Karpas-422 (cell line): ENCODE data around the gene GPM6B. TPM values are rescaled to one million over a fixed set of nuclear protein-coding genes. Genes with fewer than 3 reads are reported as not detected.

Experiments used
- DNase-seq: peaks from one replicate; pipeline ENCODE4 v3.0.0-alpha.2; 2015
- H2AFZ ChIP-seq: fragments of 200-600 bp; sonication (generic); 2 replicates; pipeline ENCODE4 v1.6.1; 2014; ENCODE audit warnings: antibody characterized with exemption, low read length, mixed read lengths
- H3K27ac ChIP-seq: fragments of 200-600 bp; sonication (generic); 2 replicates; pipeline ENCODE4 v1.5.1; 2014; ENCODE audit warnings: mild to moderate bottlenecking, low read length, moderate library complexity
- H3K27me3 ChIP-seq: fragments of 200-600 bp; sonication (generic); 2 replicates; pipeline ENCODE4 v1.6.1; 2014; ENCODE audit warnings: low read length, mixed read lengths
- H3K36me3 ChIP-seq: fragments of 200-600 bp; sonication (generic); 2 replicates; pipeline ENCODE4 v1.6.1; 2014; ENCODE audit warnings: low read length, mixed read lengths; ENCODE audit not compliant: insufficient read depth
- H3K4me1 ChIP-seq: fragments of 200-600 bp; sonication (generic); 2 replicates; pipeline ENCODE4 v1.6.1; 2014; ENCODE audit warnings: mild to moderate bottlenecking, low read length, mixed read lengths
- H3K4me2 ChIP-seq: fragments of 200-600 bp; sonication (generic); 2 replicates; pipeline ENCODE4 v1.6.1; 2014; ENCODE audit warnings: low read length, low read depth, mild to moderate bottlenecking; ENCODE audit not compliant: poor library complexity, severe bottlenecking
- H3K4me3 ChIP-seq: fragments of 200-600 bp; sonication (generic); 2 replicates; pipeline ENCODE4 v1.5.1; 2014; ENCODE audit warnings: mild to moderate bottlenecking, antibody characterized with exemption, low read length, mixed read lengths
- H3K79me2 ChIP-seq: fragments of 200-600 bp; sonication (generic); 2 replicates; pipeline ENCODE4 v1.6.1; 2014; ENCODE audit warnings: mild to moderate bottlenecking, low read length, mixed read lengths
- H3K9ac ChIP-seq: fragments of 200-600 bp; sonication (generic); 2 replicates; pipeline ENCODE4 v1.6.0; 2014; ENCODE audit warnings: low read length
- H3K9me2 ChIP-seq: fragments of 200-600 bp; sonication (generic), shearing (Covaris generic); replicated peaks from 2 replicates; pipeline ENCODE4 v1.6.0; 2014; ENCODE audit warnings: mild to moderate bottlenecking, low read length, moderate library complexity; ENCODE audit not compliant: insufficient read depth
- H3K9me3 ChIP-seq: fragments of 300-700, 200-600 bp; sonication (generic); 2 replicates; pipeline ENCODE4 v1.6.1; 2014; ENCODE audit warnings: low read length, mixed read lengths
- H4K20me1 ChIP-seq: fragments of 200-600 bp; sonication (generic); 2 replicates; pipeline ENCODE4 v1.6.1; 2014; ENCODE audit warnings: mild to moderate bottlenecking, antibody characterized with exemption, low read length, low read depth; ENCODE audit not compliant: insufficient read depth
- total RNA-seq: library from RNA; depleted of rRNA; stranded (reverse); fragments of >200 nt; shearing (Covaris generic); gene quantifications from 2 replicates; pipeline ENCODE4 v1.2.3, GENCODE V29; 2014; ENCODE audit warnings: low replicate concordance

GPM6B gene
- total RNA-seq, 1 experiment from 2014 or later, result not detected

DNA sequence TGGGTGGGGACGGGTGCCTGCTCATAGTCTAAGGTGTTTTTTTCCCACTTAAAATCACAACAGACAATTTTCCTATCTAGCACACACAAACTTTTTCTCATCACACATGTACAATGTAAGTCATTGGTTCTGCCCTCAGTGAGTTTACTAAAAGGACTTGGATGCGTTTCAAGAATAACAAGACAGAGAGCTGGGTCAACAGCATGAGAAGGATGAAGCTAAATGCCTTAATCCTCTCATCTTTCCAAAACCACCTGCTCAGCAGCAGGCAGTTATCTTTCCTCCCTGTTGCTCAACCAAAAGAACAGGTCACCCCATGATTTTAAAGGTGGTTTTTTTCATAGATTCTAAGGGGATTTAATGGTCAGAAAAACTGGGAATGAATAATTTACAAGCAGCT is 42.2 kb downstream of the GPM6B start:
- H4K20me1 ChIP-seq, result no peaks in the 10 kb centered on the region
- no peaks in the 10 kb centered on the region for H3K9me2 ChIP-seq
- H3K27me3 ChIP-seq, result no peaks in the 10 kb centered on the region
- no peaks in the 10 kb centered on the region for H3K9me3 ChIP-seq
- H3K27ac ChIP-seq, result no peak overlapping the region
- no peaks in the 10 kb centered on the region for H3K79me2 ChIP-seq
- no peak overlapping the region for H3K4me2 ChIP-seq
- no peak overlapping the region for H2AFZ ChIP-seq
- peaks cover 54% of the 10 kb centered on the region; the same call in 1 of the 2 replicates for H3K36me3 ChIP-seq
- no peaks in the 10 kb centered on the region for H3K4me1 ChIP-seq
- DNase-seq, result no peak
- H3K9ac ChIP-seq, result no peak overlapping the region
- H3K4me3 ChIP-seq, result no peak overlapping the region

DNA sequence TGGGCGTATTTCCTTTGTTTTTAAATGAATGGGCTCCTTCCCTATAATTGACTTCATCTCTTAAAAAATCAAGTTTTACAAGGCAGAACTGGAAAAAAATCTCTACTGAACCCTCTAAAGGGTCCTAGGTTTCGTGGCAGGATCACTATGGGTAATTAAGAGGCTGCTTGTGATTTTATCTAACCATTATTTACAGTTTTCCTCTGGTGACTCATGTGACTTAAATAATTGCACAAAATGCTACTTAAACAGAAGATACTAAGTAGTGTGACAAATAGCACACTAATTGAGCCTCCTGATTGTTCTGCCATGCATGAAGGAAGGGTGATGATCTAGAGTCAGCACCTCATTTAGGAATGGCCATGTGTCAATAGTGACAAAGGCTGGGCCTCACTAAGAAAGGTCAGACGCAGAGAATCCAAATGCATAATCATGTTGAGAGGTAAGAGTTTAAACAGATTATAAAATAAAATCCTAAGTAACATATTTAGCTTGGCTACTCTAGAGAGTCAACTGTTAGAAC is 46.8 kb downstream of the GPM6B start:
- H3K27ac ChIP-seq, result no peak overlapping the region
- H3K36me3 ChIP-seq, result peaks cover 84% of the 10 kb centered on the region
- no peaks in the 10 kb centered on the region for H4K20me1 ChIP-seq
- no peaks in the 10 kb centered on the region for H3K27me3 ChIP-seq
- H3K4me3 ChIP-seq, result no peak overlapping the region
- DNase-seq, result no peak
- H3K9me3 ChIP-seq, result no peaks in the 10 kb centered on the region
- no peak overlapping the region for H2AFZ ChIP-seq
- H3K4me1 ChIP-seq, result no peaks in the 10 kb centered on the region
- H3K9ac ChIP-seq, result no peak overlapping the region
- H3K79me2 ChIP-seq, result no peaks in the 10 kb centered on the region
- no peaks in the 10 kb centered on the region for H3K9me2 ChIP-seq
- H3K4me2 ChIP-seq, result no peak overlapping the region

DNA sequence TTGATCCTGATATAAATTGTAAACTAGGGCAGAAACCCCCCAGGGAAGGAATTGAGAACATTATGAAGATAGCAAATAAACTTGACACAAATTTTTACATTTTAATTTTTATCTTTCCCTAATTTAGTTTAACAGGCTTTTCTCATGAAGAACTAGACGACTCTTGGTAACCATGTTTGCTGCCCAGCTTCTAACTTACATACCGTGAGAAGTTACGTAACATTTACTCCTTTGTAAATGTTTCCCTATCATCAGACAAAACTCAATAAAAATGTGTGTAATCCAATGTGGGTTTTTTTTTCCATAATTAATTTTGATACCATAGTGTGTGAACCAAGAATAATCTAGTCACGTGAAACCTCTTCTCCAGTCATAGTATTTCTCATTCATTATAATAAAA is 48.0 kb downstream of the GPM6B start:
- Histone ChIP-seq H3K79me2 (no peaks in the 10 kb centered on the region), H3K36me3 (peaks cover 82% of the 10 kb centered on the region), H3K27me3 (no peaks in the 10 kb centered on the region)

DNA sequence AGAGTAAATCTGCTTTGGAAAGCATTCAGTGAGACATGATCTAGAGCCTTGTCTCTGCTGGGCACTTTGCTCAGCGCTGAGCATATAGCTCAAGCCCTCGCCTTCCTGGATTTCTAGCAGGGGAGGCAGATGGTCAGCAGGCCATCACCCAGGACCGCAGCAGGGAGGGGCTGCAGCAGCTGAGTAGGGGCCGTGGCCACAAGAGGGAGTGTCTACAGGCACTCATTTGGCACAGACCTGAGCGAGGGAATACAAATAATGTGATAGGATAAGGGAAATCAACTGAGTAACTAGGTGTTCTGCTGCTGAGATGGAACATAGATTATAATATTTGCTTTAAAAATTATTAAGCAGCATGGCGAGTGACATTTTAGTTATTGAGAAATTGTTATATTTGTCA is 52.1 kb downstream of the GPM6B start:
- no peaks in the 10 kb centered on the region for H3K9me3 ChIP-seq
- H3K4me2 ChIP-seq, result no peak overlapping the region
- H4K20me1 ChIP-seq, result no peaks in the 10 kb centered on the region
- H3K9me2 ChIP-seq, result no peaks in the 10 kb centered on the region
- H3K4me3 ChIP-seq, result no peak overlapping the region
- H3K36me3 ChIP-seq, result peaks cover 79% of the 10 kb centered on the region
- DNase-seq, result no peak
- no peak overlapping the region for H3K27ac ChIP-seq
- no peak overlapping the region for H2AFZ ChIP-seq
- no peaks in the 10 kb centered on the region for H3K79me2 ChIP-seq
- peaks cover 19% of the 10 kb centered on the region for H3K4me1 ChIP-seq
- no peaks in the 10 kb centered on the region for H3K27me3 ChIP-seq
- H3K9ac ChIP-seq, result no peak overlapping the region

More for the DNA sequence above, 48.0 kb downstream of the GPM6B start:
- Histone ChIP-seq H3K4me3 (no peak overlapping the region), H3K9me3 (no peaks in the 10 kb centered on the region), H3K4me1 (no peaks in the 10 kb centered on the region), H2AFZ (no peak overlapping the region), H4K20me1 (no peaks in the 10 kb centered on the region), H3K9me2 (no peaks in the 10 kb centered on the region), H3K4me2 (no peak overlapping the region), H3K27ac (no peak overlapping the region), H3K9ac (no peak overlapping the region)
- no peak for DNase-seq

DNA sequence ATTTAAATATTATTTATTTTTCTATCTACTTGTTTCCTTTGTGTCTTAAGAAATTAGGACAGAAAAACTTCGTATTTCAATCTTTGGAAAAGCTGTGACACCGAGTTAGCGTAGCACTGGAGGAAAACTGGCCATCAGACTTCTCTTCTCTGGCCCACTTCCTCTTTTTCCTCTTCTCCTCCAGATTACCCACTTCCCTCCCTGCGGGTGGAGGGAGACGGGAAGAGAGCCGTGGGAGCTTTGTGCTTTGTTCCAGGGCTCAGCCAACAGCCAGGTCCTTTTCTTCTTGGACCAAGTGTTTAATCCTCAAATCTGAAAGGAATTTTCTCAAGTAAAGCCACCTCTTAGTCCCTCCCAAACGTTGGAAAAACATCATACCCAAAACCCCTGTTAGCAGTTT is 52.6 kb downstream of the GPM6B start:
- DNase-seq, result no peak
- H3K9ac ChIP-seq, result no peak overlapping the region
- H3K4me3 ChIP-seq, result no peak overlapping the region
- no peaks in the 10 kb centered on the region for H3K27me3 ChIP-seq
- no peaks in the 10 kb centered on the region for H4K20me1 ChIP-seq
- H3K9me2 ChIP-seq, result no peaks in the 10 kb centered on the region
- peaks cover 24% of the 10 kb centered on the region for H3K4me1 ChIP-seq
- H3K9me3 ChIP-seq, result no peaks in the 10 kb centered on the region
- H3K79me2 ChIP-seq, result no peaks in the 10 kb centered on the region
- H3K36me3 ChIP-seq, result peaks cover 80% of the 10 kb centered on the region
- H2AFZ ChIP-seq, result no peak overlapping the region
- H3K4me2 ChIP-seq, result no peak overlapping the region
- no peak overlapping the region for H3K27ac ChIP-seq

DNA sequence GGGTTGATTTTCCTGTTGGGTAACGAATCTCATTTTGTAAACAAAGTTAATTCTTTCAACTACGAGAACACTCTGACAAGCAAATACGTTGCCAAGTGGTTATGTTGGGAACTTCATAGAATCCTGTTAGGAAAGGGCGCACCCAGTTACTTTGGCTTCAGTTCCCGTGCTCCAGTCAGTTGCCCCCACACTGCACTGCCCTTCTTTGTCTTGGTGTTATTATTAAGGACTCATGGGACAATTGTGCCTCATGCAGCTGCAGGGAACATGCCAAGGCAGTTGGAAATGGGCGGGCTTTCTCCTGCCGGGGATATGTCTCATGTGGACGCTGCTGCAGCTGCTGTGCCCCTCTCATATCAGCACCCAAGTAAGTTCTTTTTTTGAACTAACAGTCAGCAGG is 53.4 kb downstream of the GPM6B start:
- no peaks in the 10 kb centered on the region for H3K9me2 ChIP-seq
- H2AFZ ChIP-seq, result no peak overlapping the region
- no peaks in the 10 kb centered on the region for H3K27me3 ChIP-seq
- H3K27ac ChIP-seq, result no peak overlapping the region
- no peak overlapping the region for H3K4me3 ChIP-seq
- DNase-seq, result no peak
- H3K79me2 ChIP-seq, result no peaks in the 10 kb centered on the region
- H3K9ac ChIP-seq, result no peak overlapping the region
- H3K4me1 ChIP-seq, result peaks cover 32% of the 10 kb centered on the region
- H3K9me3 ChIP-seq, result no peaks in the 10 kb centered on the region
- peaks cover 74% of the 10 kb centered on the region for H3K36me3 ChIP-seq
- no peak overlapping the region for H3K4me2 ChIP-seq
- H4K20me1 ChIP-seq, result no peaks in the 10 kb centered on the region

DNA sequence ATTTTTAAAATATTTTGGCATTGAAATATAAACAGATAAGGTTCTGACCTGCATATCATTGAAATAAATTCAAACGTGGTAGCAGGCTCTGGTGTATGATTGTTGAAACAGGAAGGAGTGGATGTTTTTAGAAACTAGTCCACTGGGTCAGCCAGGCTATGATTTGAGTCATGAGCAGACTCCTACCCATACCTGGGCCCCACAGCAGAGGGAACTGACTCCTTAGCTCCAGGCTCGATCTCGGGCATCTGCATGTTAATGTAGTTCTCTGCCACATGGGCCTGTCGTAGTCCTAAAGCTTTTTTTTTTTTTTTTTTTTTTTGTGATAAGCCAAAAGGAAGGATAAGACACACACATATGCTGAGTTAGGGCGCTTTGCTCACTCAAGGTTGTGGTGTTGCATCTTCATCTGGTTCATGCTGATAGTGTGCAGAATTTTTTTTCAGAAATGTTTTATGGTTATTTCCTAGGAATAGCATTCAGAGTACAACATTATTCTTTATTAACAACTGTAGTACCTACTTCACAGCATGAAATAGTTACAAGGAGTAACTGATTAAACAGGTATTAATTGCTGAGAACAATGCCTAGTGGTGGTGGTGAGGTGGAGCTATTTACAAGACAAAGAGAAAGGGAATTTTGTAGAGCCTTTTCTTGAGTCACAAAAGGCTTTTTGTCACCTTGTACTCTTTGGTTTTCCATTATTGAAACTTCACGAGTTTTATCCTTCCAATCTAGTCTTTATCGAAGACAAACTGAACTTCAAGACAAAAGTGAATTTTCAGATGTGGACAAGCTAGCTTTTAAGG is 55.1 kb downstream of the GPM6B start:
- Histone ChIP-seq H3K4me1 (peaks cover 49% of the 10 kb centered on the region), H3K4me3 (no peak overlapping the region), H3K36me3 (peaks cover 75% of the 10 kb centered on the region)

DNA sequence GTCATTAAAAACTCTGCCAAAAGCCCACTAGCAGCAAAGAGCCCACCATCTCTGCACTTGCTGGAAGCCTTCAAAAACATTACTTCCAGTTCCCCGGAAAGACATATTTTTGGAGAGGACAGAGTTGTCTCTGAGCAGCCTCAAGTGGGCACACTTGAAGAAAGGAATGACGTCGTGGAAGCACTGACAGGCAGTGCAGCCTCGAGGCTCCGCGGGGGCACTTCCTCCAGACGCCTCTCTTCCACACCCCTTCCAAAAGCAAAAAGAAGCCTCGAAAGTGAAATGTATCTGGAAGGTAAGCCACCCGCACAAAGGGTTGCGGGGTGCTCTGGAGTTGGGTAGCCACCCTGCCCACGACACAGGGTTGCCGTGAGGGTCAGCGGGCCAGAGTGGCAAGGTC is 56.5 kb downstream of the GPM6B start:
- Histone ChIP-seq H3K27ac (no peak overlapping the region), H3K9me3 (no peaks in the 10 kb centered on the region), H3K4me3 (no peak overlapping the region), H3K4me2 (no peak overlapping the region), H4K20me1 (no peaks in the 10 kb centered on the region), H3K79me2 (no peaks in the 10 kb centered on the region), H2AFZ (no peak overlapping the region), H3K27me3 (no peaks in the 10 kb centered on the region), H3K9me2 (no peaks in the 10 kb centered on the region), H3K4me1 (peaks cover 55% of the 10 kb centered on the region), H3K36me3 (peaks cover 66% of the 10 kb centered on the region), H3K9ac (no peak overlapping the region)
- DNase-seq, result no peak

More for the DNA sequence above, 55.1 kb downstream of the GPM6B start:
- DNase-seq, result no peak
- Histone ChIP-seq H4K20me1 (no peaks in the 10 kb centered on the region), H3K79me2 (no peaks in the 10 kb centered on the region), H3K9me3 (no peaks in the 10 kb centered on the region), H2AFZ (no peak overlapping the region), H3K4me2 (no peak overlapping the region), H3K9me2 (no peaks in the 10 kb centered on the region), H3K27me3 (no peaks in the 10 kb centered on the region), H3K9ac (no peak overlapping the region), H3K27ac (peak overlapping the region; percentile 39; the same call in 1 of the 2 replicates)
